ENCODE measurements around the gene GPT2. TPM values are rescaled to one million over a fixed set of nuclear protein-coding genes. Genes with fewer than 3 reads are reported as not detected.

The GPT2 gene
- total and polyA plus RNA-seq, 2 donors (not counting 1 experiment from before 2014, with no cell fraction given) = 5.8 to 16.3 TPM

DNA sequence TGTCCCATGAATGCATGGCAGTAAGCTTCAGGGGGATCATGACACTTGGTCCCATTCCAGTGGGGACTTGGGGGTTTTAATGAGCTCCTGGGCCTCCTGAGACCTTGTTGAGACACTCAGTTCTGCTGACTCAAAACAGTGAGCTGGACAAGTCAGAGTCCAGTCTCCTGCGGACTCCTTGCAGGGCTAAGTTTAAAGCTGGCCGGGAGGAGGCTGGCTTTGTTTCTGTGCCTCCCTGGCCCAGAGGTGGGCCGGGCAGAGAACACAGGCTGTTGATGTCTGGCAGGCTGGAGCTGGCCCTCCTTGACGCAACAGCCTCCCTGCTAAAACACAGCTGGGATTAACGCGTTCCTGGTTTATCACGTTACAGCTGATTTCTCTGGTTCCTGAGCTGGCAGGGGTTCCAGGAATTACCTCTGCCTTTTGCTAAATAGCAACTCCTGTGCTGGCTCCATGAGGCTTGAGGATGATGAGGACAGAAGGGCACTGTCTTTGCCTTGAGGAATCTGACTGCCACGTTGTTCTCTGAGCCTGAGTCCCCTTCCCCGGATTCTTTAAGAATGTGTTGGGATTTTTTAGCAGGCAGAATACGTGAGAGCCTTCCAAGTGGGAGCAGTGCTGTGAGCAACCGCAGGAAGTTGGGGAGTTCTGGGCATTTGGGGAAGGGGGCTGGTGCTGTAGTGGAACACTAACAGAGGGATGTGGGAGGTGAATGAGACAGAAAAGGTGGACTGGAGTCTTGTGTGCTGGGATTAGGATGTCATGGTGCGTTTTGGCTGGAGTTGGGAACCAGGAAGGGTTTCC, 2.0 kb downstream of the GPT2 start:
- H3K27me3 ChIP-seq (ENCODE audit: control insufficient read depth, insufficient read depth, low read length) = peaks cover 13% of the 10 kb centered on the region
- no peak overlapping the region for H2AFZ ChIP-seq (ENCODE audit: low read length)
- H3K9me3 ChIP-seq (ENCODE audit: control insufficient read depth, insufficient read depth, low read depth, low read length) = no peaks in the 10 kb centered on the region
- peak overlapping the region in 2 of 4 experiments; percentile 43 to 75 for H3K4me3 ChIP-seq (replicated peaks in 1 of 4; ENCODE audit: control extremely low read depth in 1 of 4, insufficient read depth in 1 of 4, low read depth in 3 of 4, low read length in 4 of 4)
- TF ChIP-seq EZH2 (IDR thresholded peaks at IDR 0.05; ENCODE audit: low read length, missing control alignments) = no peak
- TF ChIP-seq CTCF (conservative IDR thresholded peaks at IDR 0.05 in 1 of 2, IDR thresholded peaks at IDR 0.05 in 1 of 2; ENCODE audit: low read depth in 1 of 2, low read length in 2 of 2) = no peak
- H3K79me2 ChIP-seq (ENCODE audit: control insufficient read depth, insufficient read depth, low read length) = no peaks in the 10 kb centered on the region
- H4K20me1 ChIP-seq (ENCODE audit: control insufficient read depth, extremely low read depth, insufficient read depth, low read length) = no peaks in the 10 kb centered on the region
- H3K9ac ChIP-seq (ENCODE audit: insufficient read depth, low read length) = no peak overlapping the region
- peak; percentile 56 to 74 for DNase-seq (ENCODE audit: low read depth in 2 of 2)
- no peak overlapping the region for H3K27ac ChIP-seq (ENCODE audit: insufficient read depth, low read length)
- H3K36me3 ChIP-seq (ENCODE audit: control insufficient read depth, insufficient read depth, low read length) = no peaks in the 10 kb centered on the region
- H3K4me1 ChIP-seq (ENCODE audit: control insufficient read depth, extremely low read depth, insufficient read depth, low read length) = peaks cover 3% of the 10 kb centered on the region
- peak overlapping the region; percentile 17 for H3K4me2 ChIP-seq (ENCODE audit: extremely low read depth, insufficient read depth, low read length)

- H3K27me3 ChIP-seq (ENCODE audit: control insufficient read depth, insufficient read depth, low read length) = peaks cover 9% of the 10 kb centered on the region
- H3K4me2 ChIP-seq (ENCODE audit: extremely low read depth, insufficient read depth, low read length) = no peak overlapping the region
- no peak overlapping the region for H3K9ac ChIP-seq (ENCODE audit: insufficient read depth, low read length)
- H3K4me3 ChIP-seq (replicated peaks in 1 of 4; ENCODE audit: control extremely low read depth in 1 of 4, insufficient read depth in 1 of 4, low read depth in 3 of 4, low read length in 4 of 4) = no peak overlapping the region
- peaks cover 3% of the 10 kb centered on the region for H3K4me1 ChIP-seq (ENCODE audit: control insufficient read depth, extremely low read depth, insufficient read depth, low read length)
- no peak overlapping the region for H2AFZ ChIP-seq (ENCODE audit: low read length)
- no peaks in the 10 kb centered on the region for H3K36me3 ChIP-seq (ENCODE audit: control insufficient read depth, insufficient read depth, low read length)
- H3K27ac ChIP-seq (ENCODE audit: insufficient read depth, low read length) = no peak overlapping the region
- no peak for DNase-seq (ENCODE audit: low read depth in 2 of 2)
- no peaks in the 10 kb centered on the region for H3K79me2 ChIP-seq (ENCODE audit: control insufficient read depth, insufficient read depth, low read length)
- H3K9me3 ChIP-seq (ENCODE audit: control insufficient read depth, insufficient read depth, low read depth, low read length) = no peaks in the 10 kb centered on the region
- TF ChIP-seq CTCF (conservative IDR thresholded peaks at IDR 0.05 in 1 of 2, IDR thresholded peaks at IDR 0.05 in 1 of 2; ENCODE audit: low read depth in 1 of 2, low read length in 2 of 2) (no peak), EZH2 (IDR thresholded peaks at IDR 0.05; ENCODE audit: low read length, missing control alignments) (no peak)
- H4K20me1 ChIP-seq (ENCODE audit: control insufficient read depth, extremely low read depth, insufficient read depth, low read length) = no peaks in the 10 kb centered on the region
Measured at GRCh38 chr16:46886764-46887523, 2.8 kb downstream of the GPT2 start.

DNA sequence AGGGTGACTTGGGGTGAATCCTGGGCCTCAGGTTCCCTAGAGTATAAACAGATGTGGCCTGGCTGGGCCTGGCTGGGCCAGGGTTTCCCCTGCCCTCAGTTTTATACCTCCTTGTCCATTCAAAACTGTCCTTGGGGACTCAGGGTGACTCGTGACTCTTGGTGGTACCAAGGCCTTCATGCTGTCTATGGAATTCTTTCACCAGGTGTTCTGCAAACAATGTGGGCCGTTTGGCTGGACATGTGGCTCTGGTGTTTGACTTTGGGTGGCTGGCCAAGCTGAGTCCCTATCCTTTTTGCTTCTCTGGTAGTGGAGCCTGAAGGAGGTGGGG, 3.3 kb downstream of the GPT2 start:
- Histone ChIP-seq H3K4me1 (ENCODE audit: control insufficient read depth, extremely low read depth, insufficient read depth, low read length) (peaks cover 3% of the 10 kb centered on the region), H3K27ac (ENCODE audit: insufficient read depth, low read length) (no peak overlapping the region), H3K4me2 (ENCODE audit: extremely low read depth, insufficient read depth, low read length) (no peak overlapping the region), H3K27me3 (ENCODE audit: control insufficient read depth, insufficient read depth, low read length) (peaks cover 5% of the 10 kb centered on the region), H3K4me3 (replicated peaks in 1 of 4; ENCODE audit: control extremely low read depth in 1 of 4, insufficient read depth in 1 of 4, low read depth in 3 of 4, low read length in 4 of 4) (no peak overlapping the region), H3K79me2 (ENCODE audit: control insufficient read depth, insufficient read depth, low read length) (no peaks in the 10 kb centered on the region), H3K9ac (ENCODE audit: insufficient read depth, low read length) (no peak overlapping the region), H3K9me3 (ENCODE audit: control insufficient read depth, insufficient read depth, low read depth, low read length) (no peaks in the 10 kb centered on the region), H4K20me1 (ENCODE audit: control insufficient read depth, extremely low read depth, insufficient read depth, low read length) (no peaks in the 10 kb centered on the region), H2AFZ (ENCODE audit: low read length) (no peak overlapping the region), H3K36me3 (ENCODE audit: control insufficient read depth, insufficient read depth, low read length) (no peaks in the 10 kb centered on the region)
- DNase-seq (ENCODE audit: low read depth in 2 of 2) = no peak
- TF ChIP-seq CTCF (conservative IDR thresholded peaks at IDR 0.05 in 1 of 2, IDR thresholded peaks at IDR 0.05 in 1 of 2; ENCODE audit: low read depth in 1 of 2, low read length in 2 of 2) (no peak), EZH2 (IDR thresholded peaks at IDR 0.05; ENCODE audit: low read length, missing control alignments) (no peak)

Data from fibroblast of lung (primary cell).